ENCODE data around the gene MST1.

DNA sequence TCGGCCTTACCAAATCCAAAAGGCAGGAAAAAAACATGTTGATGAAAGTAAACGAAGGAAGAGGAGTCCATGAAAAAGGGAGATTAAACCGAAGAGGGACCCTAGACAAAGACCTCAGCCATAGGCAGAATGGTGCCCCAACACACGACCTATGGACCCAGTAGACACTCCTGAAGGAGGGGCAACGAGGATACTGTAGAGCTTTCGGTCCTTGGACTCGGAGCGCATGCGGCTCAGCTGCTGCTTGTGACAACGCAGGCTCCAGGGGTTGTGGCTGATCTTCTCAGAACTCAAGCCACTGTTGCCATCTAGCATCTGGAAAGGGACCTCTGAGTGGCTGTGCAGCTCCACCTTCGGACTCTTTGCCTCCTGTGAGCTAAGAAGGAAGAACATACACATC, 43.3 kb upstream of the MST1 start:
- TF ChIP-seq, protein P1, sequence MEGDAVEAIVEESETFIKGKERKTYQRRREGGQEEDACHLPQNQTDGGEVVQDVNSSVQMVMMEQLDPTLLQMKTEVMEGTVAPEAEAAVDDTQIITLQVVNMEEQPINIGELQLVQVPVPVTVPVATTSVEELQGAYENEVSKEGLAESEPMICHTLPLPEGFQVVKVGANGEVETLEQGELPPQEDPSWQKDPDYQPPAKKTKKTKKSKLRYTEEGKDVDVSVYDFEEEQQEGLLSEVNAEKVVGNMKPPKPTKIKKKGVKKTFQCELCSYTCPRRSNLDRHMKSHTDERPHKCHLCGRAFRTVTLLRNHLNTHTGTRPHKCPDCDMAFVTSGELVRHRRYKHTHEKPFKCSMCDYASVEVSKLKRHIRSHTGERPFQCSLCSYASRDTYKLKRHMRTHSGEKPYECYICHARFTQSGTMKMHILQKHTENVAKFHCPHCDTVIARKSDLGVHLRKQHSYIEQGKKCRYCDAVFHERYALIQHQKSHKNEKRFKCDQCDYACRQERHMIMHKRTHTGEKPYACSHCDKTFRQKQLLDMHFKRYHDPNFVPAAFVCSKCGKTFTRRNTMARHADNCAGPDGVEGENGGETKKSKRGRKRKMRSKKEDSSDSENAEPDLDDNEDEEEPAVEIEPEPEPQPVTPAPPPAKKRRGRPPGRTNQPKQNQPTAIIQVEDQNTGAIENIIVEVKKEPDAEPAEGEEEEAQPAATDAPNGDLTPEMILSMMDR (conservative IDR thresholded peaks at IDR 0.05 in 1 of 2, IDR thresholded peaks at IDR 0.05 in 1 of 2; ENCODE audit: low read depth in 1 of 2, low read length in 2 of 2), result no peak
- no peak for TF ChIP-seq EZH2 (IDR thresholded peaks at IDR 0.05; ENCODE audit: low read length, missing control alignments)
